Effector CD4-positive, alpha-beta T cell (primary cell): ENCODE data around the gene GID8.
"Not testable (repeated sequence)": the region's sequence is repeated elsewhere in the genome, so short reads cannot be mapped to it uniquely, and the experiment has no call there.

Experiments used
- DNase-seq: peaks from one replicate; pipeline ENCODE4 v3.0.0-alpha.2; 2020

Gene GID8

DNA sequence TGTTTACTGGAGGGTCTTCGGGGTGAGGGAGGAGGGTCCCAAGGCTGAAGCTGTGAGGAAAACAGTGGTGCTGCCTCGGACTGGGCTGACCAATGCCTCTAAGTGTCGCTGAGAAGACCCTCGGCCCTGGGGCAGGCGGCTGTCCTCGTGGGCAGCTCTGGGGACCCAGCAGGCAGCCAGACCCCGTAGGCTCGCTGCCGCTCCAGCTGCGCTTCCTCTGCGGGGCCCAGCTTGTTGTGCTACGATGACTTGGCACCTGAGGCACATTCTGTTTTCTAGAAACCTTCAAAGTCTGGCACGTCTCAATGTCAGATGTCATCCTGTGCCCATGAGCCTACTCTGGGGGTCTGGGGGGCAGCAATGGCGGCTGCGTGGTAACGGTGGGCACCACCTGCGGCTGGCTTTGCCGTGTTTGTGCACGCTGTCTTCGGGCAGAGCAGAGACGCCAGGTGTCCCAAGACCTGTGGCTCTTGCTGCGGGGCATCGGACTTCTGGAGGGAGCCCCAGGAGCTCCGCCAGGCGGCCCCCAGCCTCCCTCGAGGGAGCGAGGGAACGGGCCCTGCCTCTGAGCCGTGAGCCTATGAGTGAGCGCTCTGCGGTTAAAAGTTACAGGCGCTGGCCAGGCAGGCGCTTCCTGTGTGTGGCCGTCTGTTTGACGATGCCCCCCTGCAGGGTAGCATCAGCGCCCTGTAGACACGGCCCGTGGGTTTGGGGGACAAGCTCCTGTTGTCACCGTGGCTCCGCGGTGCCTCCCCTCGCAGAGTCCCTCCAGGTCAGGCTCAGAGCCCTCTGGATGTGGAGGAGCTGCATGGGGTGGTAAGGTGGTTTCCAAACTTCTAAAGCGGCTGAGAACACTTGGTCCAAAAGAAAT lies 21.4 kb downstream of the GID8 start:
- DNase-seq: no peak

DNA sequence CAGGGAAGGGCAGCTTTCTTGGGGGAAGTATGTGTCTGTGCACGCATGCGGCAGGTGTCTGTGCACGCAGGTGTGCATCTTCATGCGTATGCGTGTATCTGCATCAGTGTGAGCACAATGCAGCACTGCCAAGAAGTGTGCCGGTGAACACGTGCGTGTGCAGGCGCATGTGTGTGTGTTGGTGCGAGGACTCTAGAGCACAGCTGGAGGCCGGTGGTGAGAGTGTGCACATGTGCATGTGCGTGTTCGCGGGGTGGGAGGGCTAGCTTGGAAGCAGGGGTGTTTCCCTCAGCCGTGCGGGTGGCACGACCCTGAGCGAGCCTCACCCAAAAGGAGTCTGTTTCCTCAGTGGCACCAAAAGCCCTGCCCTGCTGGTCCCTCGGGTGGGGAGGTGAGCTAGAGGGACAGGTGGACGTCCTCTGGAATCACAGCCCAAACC lies 22.1 kb downstream of the GID8 start:
- no peak for DNase-seq

DNA sequence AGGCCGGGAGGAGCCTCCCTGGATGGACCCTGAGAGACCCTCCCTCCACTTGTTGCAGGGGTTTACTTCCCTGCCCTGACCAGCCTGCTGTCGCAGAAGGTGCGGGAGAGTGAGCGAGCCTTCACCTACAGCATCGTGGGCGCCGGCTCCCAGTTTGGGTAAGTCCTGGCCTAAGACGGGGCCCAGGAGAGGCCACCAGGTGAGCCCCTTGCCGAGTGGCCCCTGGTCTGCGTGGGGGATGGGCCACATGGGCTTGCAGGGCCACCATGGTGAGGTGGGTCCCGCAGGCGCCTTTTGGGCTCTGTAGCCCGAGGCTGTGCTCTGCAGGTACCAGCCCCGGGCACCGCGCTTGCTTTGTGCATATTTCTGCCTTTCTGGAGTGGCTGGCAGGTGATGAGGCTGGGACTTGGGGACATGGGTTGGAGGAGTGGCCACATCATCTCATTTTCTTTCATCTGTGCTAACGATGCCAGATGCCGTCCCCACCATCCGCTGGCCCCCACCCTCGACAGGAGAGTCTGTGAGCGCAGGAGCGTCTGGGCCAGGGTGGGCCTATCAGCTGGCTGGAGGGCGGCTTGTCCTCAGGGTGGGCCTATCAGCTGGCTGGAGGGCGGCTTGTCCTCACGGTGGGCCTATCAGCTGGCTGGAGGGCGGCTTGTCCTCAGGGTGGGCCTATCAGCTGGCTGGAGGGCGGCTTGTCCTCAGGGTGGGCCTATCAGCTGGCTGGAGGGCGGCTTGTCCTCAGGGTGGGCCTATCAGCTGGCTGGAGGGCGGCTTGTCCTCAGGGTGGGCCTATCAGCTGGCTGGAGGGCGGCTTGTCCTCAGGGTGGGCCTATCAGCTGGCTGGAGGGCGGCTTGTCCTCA lies 22.7 kb downstream of the GID8 start:
- not testable (repeated sequence) for DNase-seq

DNA sequence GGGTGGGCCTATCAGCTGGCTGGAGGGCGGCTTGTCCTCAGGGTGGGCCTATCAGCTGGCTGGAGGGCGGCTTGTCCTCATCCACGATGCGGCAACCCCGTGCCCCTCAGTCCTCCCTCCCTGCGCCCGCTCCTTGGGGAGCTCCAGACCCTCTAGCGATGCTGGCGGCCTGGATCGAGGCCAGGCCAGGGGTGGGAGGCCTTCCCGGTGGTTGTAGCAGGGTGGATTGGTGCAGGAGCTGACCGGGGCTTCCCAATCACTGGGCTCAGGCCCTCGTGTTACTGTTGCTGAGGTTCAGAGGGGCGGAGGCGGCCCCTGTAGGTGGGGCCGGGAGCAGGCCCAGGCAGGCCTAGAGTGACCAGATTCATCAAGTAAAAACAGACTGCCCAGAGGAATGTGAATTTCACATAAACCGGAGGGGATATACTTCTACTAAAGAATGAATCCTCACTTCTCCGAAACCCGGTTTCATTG lies 23.4 kb downstream of the GID8 start:
- DNase-seq: no peak

DNA sequence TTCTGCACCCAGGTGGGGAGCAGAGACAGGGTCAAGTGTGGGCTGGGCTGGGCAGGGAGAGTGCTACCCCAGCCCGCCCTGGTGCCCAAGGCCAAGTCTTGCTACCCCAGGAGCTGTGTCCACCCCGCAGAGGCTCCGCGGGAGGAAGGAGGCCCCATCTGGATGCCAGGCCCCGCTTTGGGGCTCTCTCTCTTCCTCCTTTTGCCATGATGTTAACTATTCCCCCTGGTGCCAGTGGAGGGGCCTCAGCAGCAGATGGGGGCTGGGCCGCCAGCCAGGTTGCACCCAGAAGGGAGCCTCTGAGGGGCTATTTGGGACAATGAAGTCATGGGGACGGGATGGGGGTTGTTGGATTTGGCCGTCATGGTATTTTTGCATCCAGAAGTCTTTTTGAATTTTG lies 23.9 kb downstream of the GID8 start:
- DNase-seq: no peak

DNA sequence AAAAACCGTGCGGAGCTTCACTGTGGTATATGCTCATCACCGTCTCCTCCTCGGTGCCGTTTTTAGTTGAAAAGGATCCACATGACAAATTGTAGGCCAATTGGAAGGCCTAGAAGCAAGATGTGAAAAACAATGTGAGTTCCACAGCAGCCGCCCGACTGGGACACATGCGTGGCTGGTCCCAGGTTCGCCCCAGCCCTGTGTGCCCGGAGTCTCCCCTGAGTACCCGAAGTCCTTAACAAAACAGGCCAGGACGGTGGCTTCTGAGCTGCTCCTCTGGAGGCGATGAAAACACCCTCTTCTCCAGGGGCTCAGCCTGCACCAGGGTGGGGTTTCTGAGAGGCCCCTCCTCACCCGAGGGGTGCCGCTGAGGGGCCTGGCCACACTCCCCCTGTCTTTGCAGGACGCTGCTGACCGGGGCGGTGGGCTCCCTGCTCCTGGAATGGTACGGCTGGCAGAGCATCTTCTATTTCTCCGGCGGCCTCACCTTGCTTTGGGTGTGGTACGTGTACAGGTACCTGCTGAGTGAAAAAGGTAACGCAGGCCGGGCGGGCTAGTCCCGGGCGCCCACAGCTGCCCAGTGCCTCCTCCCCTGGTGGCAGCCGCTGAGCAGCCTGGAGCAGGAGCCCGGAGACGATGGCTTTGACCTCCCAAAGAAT lies 24.4 kb downstream of the GID8 start:
- DNase-seq: no peak

DNA sequence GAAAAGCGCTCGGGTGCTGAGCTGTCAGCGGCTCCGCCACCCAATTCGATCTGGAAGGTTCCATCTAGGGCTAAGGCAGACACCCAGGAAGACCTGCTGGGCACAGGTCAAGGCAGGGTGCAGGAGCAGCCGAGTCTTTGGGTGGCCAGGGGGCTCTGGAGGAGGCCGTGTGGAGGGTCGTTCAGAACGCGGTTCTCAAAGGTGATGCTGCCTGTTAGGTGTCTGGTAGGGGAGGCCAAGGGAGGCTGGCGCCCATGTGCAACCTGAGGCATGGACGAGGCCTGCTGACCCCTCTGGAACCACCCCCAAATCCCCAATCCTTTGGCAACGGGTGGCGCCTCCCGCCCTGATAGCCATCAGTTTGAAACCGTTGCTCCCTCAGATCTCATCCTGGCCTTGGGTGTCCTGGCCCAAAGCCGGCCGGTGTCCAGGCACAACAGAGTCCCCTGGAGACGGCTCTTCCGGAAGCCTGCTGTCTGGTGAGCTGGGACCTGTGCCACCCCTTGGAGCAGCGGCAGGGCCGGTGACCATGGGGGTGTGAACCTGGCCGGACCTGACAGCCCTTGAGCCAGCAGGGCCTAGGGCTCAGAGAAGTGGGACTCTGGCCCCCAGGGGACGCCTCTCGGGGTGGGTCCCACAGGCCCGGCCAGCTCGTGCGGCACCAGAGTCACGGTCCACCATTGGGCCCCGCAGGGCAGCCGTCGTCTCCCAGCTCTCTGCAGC lies 25.1 kb downstream of the GID8 start:
- DNase-seq: no peak

DNA sequence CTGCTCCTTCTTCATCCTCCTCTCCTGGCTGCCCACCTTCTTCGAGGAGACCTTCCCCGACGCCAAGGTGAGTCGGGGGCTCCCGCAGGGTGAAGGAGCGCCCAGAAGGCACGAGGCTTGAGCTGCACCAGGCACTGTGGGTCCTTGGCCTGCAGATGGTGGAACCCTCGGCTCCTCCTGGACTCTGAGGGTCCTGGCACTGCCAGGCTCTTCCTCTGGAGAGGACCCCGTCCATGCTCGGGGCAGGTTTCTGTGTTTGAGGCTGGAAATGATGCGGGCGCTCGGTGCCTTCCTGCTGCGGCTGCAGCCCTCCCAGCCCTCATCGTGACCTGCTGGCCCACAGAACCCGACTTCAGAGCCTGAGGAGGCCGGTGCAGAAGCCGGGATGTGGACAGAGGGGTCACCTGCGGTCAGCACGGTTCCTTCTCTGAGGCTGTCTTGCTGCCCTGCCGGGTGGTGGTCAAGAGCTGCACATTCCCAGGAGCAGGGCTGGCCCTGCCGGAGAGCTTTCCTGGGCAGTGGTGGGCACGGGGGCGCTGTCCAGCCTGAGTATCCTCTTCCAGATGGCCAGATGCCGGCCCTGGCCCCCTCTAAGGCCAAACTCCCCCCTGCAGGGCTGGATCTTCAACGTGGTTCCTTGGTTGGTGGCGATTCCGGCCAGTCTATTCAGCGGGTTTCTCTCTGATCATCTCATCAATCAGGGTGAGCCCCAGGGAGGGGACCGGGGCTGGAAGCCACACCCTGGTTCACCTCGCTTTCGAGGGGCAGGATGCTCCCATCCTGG lies 25.9 kb downstream of the GID8 start:
- DNase-seq: no peak

DNA sequence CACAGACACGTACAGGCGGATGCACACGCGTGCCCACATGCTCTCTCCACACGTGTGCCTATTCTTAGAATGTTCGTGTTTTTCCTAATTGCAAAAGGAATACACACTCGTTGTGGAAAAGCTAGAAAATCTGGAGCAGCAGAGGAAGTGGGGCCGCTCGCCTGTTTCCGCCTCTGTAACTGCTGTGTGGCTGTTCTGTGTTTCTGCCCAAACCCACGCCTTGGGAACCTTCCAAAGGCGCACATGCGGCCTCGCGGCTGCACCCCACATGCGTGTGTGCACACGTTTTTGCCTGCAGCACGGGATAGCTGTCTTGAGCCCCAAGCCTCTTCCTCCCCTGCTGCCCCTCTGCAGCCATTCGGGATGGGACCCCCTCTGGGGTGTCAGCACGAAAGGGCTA lies 26.8 kb downstream of the GID8 start:
- DNase-seq: no peak

DNA sequence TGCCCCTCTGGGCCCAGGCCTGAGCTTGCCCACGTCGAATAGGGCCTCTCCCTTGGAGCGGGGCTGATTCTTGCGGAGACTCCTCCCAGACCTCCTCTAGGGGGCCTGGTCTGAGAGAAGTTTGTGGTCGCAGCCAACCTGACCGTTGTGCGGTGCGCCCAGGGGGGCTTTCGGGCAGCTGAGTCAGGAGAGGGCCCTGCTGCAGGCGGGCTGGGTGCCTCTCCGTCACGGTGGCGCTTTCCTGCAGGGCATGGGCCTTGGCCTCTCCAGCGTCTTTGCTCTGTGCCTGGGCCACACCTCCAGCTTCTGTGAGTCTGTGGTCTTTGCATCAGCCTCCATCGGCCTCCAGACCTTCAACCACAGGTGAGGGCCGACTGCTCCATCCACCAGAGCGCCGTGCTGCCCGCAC lies 27.4 kb downstream of the GID8 start:
- no peak for DNase-seq

DNA sequence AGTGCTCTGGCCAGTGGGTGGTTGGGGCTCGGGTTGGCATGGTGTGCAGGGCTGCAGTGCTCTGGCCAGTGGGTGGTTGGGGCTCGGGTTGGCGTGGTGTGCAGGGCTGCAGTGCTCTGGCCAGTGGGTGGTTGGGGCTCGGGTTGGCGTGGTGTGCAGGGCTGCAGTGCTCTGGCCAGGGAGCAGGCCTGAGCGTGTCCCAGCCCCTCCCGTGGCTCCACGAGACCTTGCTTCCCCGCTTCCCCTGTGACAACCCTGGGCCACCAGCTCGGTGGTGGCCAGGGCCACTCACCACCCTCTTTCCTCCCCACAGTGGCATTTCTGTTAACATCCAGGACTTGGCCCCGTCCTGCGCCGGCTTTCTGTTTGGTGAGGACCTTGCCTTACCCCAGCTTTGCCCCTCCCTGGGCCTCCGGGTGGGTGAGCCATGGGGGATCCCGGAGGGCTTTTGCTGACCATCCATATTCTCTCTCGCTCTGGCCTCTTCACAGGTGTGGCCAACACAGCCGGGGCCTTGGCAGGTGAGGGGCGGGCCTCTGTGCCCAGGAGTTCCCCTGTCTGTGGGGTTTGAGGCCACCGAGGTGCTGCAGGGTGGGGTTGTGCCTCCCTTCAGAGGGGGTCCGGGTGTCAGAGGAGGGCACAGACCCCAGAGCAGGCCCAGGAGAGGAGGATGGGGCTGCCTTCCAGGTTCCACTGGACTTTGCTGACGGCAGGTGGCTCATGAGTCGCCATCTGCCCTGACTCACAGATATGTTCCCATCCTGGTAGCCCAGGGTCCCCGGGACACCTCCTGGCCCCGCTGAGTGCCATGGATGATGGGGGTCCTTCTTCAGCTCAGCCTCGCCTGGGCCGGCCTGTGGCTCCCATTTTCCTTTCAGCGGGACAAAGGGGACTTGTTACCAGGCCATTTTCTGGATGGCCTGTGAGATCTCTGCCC lies 28.5 kb downstream of the GID8 start:
- DNase-seq: no peak

DNA sequence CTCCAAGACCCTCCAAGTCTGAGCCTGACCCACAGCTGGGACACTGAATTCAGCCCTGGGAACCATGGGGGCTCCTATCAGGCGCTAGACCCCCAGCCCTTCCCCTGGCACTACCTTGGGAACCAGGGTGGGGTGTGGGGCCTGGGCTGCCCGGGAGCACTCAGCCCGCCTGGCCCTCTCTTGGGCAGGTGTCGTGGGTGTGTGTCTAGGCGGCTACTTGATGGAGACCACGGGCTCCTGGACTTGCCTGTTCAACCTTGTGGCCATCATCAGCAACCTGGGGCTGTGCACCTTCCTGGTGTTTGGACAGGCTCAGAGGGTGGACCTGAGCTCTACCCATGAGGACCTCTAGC lies 29.2 kb downstream of the GID8 start:
- DNase-seq: no peak

DNA sequence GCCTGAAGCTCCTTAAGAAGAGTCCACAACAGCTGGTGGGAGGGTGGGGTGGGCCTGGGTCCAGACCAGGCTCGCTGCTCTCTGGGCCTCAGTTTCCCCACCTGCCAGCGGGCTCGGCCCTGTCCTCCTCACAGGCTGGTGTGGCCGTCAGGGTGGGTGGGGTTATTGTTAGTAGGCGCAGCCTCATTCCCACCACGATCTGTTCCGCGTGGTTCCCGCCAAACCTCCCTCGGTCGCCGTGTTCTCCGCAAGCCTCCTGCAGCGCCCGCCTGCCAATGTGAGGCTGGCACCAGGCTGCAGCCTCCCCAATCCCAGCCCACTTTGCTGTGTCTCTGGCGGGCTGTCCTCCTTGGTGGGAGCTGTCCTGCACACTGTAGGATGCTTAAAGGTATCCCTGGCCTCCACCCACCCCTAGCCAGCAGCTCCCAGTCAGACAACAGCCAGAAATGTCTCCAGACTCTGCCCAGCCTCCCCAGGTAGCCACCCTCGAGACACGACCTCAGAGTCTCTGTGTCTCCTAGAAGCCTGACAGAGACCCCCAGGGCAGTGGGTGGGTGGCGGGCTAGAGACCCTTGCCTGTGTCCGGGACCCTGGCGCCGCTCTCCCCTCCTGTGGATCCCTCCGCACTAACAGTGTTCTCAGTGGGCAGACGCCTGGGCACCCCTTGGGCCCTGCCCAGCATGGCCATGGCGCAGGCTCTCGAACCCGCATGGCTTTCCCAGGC lies 29.8 kb downstream of the GID8 start:
- no peak for DNase-seq

DNA sequence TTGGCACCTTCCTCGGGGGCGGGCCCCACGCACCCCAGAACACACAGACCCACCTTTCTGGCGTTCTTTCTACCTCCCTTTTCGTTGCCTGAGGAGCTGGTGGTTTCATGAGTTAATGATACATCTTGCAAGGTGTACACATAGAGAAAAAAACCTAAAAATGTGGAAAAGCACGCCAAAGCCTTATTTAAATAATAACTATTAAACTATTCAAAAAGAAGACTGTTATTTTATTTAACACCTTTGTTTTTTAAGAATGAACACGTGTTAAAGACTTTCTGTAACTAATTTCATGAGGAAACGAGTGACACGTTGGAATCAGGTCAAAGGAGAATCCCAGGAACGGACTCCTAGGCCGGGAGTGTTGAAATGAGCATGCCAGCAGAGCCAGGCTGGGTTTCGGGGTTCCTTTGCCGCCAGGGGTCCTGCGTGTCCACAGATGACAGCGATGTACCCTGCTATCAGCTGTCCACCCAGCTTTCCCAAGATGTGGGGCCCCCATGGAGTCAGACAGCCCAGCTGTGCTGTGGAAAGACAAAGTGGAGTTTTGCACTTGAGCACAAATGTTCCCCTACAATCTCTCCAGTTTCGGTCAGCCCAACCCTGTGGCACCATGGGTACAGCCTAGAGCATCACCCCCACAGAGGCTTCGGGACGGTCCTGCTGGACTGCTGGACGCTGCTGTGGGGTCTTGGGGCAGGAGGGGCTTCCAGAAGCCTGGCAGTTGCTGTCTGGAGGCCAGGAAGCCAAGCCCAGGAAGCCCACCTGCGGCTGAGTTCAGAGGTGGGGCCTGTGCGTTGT lies 30.6 kb downstream of the GID8 start:
- DNase-seq: no peak

DNA sequence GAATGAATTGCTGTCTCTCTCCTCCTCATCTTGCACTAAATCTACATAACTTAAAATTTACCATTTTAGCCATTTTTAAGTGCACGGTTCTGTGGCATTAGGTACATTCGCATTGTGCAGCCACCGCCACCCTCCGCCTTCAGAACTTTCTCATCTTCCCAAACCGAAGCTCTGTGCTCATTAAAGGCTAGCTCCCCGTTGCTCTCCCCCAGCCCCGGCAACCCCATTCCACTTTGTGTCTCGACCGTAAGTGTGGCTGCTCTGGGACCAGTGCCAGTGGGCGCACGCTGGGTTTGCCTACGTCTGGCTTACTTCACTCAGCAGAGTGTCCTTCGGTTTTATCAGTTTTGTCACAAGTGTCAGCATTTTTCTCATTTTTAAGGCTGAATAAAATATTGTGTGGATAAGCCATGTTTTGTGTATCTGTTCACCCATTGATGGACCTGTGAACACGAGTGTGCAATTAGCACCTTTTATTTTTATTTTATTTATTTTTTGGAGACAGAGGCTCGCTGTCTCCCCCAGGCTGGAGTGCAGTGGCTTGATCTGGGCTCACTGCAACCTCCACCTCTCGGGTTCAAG lies 31.3 kb downstream of the GID8 start:
- no peak for DNase-seq

DNA sequence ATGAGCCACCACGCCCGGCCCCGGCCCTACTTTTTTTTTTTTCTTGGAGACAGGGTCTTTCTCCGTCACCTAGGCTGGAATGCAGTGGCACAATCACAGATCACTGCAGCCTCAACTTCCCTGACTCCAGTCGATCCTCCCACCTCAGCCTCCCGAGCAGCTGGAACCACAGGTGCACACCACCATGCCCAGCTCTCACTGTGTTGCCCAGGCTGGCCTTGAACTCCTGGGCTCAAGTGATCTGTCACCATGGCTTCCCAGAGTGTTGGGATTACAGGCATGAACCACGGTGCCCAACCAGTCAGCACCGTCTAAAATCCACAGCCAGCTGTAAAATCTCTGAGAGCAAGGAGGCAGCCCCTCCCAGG lies 32.0 kb downstream of the GID8 start:
- no peak for DNase-seq

DNA sequence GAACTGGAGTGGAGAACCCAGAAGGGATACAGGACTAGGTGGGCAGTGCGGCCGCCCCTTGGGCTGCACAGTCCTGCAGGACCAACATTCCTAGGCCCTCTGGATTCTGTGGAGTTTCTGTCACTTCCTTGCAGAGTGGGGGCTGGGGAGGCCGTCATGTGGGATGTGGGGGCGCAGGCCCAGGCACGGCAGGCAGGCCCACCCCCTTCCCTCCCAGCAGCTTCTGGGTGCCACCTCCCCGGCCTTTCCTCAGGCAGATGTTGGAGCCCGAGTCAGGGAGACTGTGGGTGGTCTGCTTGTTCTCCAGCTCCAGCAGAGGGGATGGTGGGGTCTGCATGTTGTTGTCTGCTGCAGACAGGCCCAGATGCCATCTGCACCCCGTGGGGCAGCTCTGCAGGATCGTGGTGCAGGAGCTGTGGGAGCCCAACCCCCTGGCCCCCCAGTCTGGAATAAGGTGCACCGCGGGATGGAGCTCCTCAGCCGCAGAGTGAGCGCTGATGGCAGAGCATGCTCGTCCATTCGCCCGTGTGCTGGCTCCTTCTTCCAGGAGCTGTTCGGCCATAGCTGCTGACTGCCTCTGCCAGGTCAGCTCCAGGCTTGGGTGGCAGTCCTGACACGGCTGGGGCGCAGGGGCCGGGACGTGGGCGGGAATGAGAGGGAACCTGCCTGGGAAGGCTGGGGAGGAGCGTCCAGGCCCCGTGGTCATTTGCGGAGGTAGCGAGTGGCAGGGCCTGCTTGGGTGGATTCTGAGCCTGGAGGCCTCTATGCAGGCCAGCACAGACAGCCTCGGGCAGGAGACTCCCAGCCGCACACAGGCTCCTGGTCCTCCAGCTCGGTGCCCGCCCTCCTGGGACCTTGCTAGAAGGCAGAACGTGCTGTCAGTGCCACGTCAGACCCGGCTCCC lies 32.6 kb downstream of the GID8 start:
- DNase-seq: no peak
